Right lobe of liver (tissue), 6 donors: ENCODE measurements around the gene SYTL3. TPM values are rescaled to one million over a fixed set of nuclear protein-coding genes. Genes with fewer than 3 reads are reported as not detected.

Source experiments
- ATAC-seq, 4 donors: fragments of 200-7000 bp; cut with Tn5 transposase; one replicate each; pipeline ENCODE4 v1.9.1; 2020; ENCODE audit warnings: mild to moderate bottlenecking in 4 of 4, moderate library complexity in 4 of 4
- DNase-seq, 3 donors: peaks; one replicate each; pipeline ENCODE4 v3.0.0-alpha.2; 2020
- H3K27ac ChIP-seq, 3 donors: fragments of 200-600 bp; one replicate each; pipeline ENCODE4 v1.8.0; 2022
- H3K27me3 ChIP-seq, 2 donors: fragments of 200-600 bp; one replicate each; pipeline ENCODE4 v1.8.0; 2022
- H3K36me3 ChIP-seq, 4 donors: fragments of 200-600 bp; sonication (generic) in 1 of 4; one replicate each; pipeline versions ENCODE4 v1.5.1 to v1.8.0; 2017 to 2022; ENCODE audit warnings: control low read depth in 1 of 4
- H3K4me1 ChIP-seq, 4 donors: fragments of 200-600 bp; sonication (generic) in 1 of 4; one replicate each; pipeline versions ENCODE4 v1.5.1 to v1.8.0; 2017 to 2022; ENCODE audit warnings: control low read depth in 1 of 4
- H3K4me3 ChIP-seq, 3 donors: fragments of 200-600 bp; one replicate each; pipeline ENCODE4 v1.8.0; 2022
- H3K9me3 ChIP-seq, 4 donors: fragments of 200-600 bp; sonication (generic) in 1 of 4; one replicate each; pipeline versions ENCODE4 v1.5.1 to v1.8.0; 2017 to 2022; ENCODE audit warnings: control low read depth in 1 of 4
- POLR2A ChIP-seq: fragments of 450-650 bp; IDR thresholded peaks from one replicate; pipeline ENCODE4 v1.6.1; 2017; ENCODE audit warnings: antibody characterized with exemption, mild to moderate bottlenecking
- WGBS: methylation state at CpG from one replicate; pipeline ENCODE4 v1.1.6; 2018; ENCODE audit warnings: low coverage, low lambda C conversion rate; ENCODE audit not compliant: insufficient coverage; ENCODE audit errors: missing lambda C conversion rate; 5-methylcytosine and 5-hydroxymethylcytosine counted together
- intact Hi-C, 2 donors: fragments of 100-400 bp; cut with DNase I; formaldehyde crosslinking; loops; one replicate each; pipeline versions ENCODE4 v1.11.2 to v1.14.1; 2022
- total RNA-seq, 6 experiments: library from RNA; depleted of rRNA in 2 of 6; stranded (reverse); fragments of >200 nt in 2 of 6; fragmentation: NEBNext Ultra II Directional in 3 of 6; extraction: Animal tissue kit (Norgen Biotek cat#: 25700) in 3 of 6; gene quantifications; one replicate each; pipeline versions ENCODE4 v1.1.0 to v1.2.4, GENCODE V29; 2016 to 2023
- TF ChIP-seq, protein P1 (sequence below), 4 donors: fragments of 200-600 bp in 3 of 4; fragments of 450-650 bp in 1 of 4; IDR thresholded peaks; one replicate each; pipeline versions ENCODE4 v1.5.1 to v1.8.0; 2016 to 2022; ENCODE audit warnings: antibody characterized with exemption in 4 of 4, mild to moderate bottlenecking in 2 of 4
- donor health status: DM: no; HTN: yes; CAD: no.
- donor health status: DM: no; HTN: no; CAD: no.
- donor health status: DM: no; HTN: no; CAD: no.
- donor health status: DM: no; HTN: yes; CAD: no.
- donor health status: DM: no; HTN: yes; CAD: no.

Gene SYTL3
- total RNA-seq, 6 experiments from 2014 or later, result 0.66 to 1.7 (median 1.0) TPM

- H3K4me3 ChIP-seq, result no peak overlapping the region
- ATAC-seq, result no peak
- TF ChIP-seq, protein P1, sequence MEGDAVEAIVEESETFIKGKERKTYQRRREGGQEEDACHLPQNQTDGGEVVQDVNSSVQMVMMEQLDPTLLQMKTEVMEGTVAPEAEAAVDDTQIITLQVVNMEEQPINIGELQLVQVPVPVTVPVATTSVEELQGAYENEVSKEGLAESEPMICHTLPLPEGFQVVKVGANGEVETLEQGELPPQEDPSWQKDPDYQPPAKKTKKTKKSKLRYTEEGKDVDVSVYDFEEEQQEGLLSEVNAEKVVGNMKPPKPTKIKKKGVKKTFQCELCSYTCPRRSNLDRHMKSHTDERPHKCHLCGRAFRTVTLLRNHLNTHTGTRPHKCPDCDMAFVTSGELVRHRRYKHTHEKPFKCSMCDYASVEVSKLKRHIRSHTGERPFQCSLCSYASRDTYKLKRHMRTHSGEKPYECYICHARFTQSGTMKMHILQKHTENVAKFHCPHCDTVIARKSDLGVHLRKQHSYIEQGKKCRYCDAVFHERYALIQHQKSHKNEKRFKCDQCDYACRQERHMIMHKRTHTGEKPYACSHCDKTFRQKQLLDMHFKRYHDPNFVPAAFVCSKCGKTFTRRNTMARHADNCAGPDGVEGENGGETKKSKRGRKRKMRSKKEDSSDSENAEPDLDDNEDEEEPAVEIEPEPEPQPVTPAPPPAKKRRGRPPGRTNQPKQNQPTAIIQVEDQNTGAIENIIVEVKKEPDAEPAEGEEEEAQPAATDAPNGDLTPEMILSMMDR (IDR thresholded peaks at IDR 0.05), result no peak
- TF ChIP-seq POLR2A, result no peak
- no peaks in the 10 kb centered on the region for H3K9me3 ChIP-seq
- H3K27me3 ChIP-seq, result no peaks in the 10 kb centered on the region
- H3K36me3 ChIP-seq, result no peaks in the 10 kb centered on the region
- no peak overlapping the region for H3K27ac ChIP-seq
- 67% methylated on average over 2 of the region's 9 CpGs for WGBS
- H3K4me1 ChIP-seq, result peaks cover 0 to 10% (median 0%) of the 10 kb centered on the region in 4 donors
- intact Hi-C loops, result no loop called here
- no peak for DNase-seq
Observed at GRCh38 chr6:158751224-158751623, 101.4 kb downstream of the SYTL3 start.

DNA sequence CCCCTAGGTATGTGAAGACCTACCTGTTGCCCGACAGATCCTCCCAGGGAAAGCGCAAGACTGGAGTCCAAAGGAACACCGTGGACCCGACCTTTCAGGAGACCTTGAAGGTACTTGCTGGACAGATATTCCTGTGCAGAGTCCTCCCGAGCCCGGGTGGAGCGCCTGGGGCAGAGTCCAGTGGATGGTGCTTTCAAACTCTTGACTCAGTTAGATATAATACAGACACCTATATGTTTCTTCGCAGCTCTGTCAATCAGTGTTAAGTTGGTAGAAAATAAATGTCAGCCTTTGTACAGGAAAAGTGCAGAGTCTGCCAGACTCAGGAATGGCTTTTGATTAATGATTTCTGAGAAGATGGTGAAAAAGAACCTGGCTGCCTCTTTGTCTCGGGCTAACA, 102.1 kb downstream of the SYTL3 start:
- peak; percentile 41 to 65 (median 47) for ATAC-seq
- TF ChIP-seq POLR2A, result no peak
- TF ChIP-seq, protein P1 (IDR thresholded peaks at IDR 0.05), result no peak
- WGBS, result 49% methylated on average over 9 of the region's 9 CpGs
- no peak overlapping the region for H3K4me3 ChIP-seq
- H3K9me3 ChIP-seq, result no peaks in the 10 kb centered on the region
- H3K27ac ChIP-seq, result no peak overlapping the region
- no peaks in the 10 kb centered on the region for H3K27me3 ChIP-seq
- intact Hi-C loops, result no loop called here
- no peak for DNase-seq
- H3K36me3 ChIP-seq, result no peaks in the 10 kb centered on the region
- peaks cover 0 to 10% (median 0%) of the 10 kb centered on the region in 4 donors for H3K4me1 ChIP-seq

DNA sequence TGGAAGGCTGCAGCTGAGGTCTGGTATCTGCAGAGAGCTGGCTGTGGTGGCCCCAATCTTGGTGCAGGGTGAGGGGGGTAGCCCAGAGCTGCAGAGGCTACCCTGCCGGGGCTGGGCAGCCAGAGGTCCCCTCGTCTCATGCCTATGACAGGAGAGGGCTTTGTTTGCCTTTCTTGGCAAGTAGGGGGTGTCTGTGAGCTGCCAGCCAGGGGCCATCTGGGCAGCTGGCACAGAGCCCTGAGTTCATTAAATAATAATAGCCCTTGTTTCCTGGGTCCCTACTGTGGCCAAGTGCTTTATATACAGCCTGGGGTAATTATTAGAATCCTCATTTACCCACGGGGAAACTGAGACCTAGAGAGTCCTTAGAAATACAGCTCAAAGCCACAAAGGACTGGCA, 102.8 kb downstream of the SYTL3 start:
- TF ChIP-seq POLR2A, result no peak
- TF ChIP-seq, protein P1 (IDR thresholded peaks at IDR 0.05), result peak in 1 of 4 donors; percentile 11
- no peaks in the 10 kb centered on the region for H3K27me3 ChIP-seq
- H3K27ac ChIP-seq, result no peak overlapping the region
- no peaks in the 10 kb centered on the region for H3K36me3 ChIP-seq
- no peak overlapping the region for H3K4me3 ChIP-seq
- no peaks in the 10 kb centered on the region for H3K9me3 ChIP-seq
- DNase-seq, result no peak
- whole genome bisulfite sequencing, result 20% methylated on average over 3 of the region's 3 CpGs
- intact Hi-C loops, result no loop called here
- H3K4me1 ChIP-seq, result peaks cover 0 to 10% (median 0%) of the 10 kb centered on the region in 4 donors
- peak in 2 of 4 donors; percentile 27 to 33 for ATAC-seq

- WGBS, result 94% methylated on average over 8 of the region's 9 CpGs
- Histone ChIP-seq H3K4me1 (peaks cover 0 to 10% (median 0%) of the 10 kb centered on the region in 4 donors), H3K9me3 (no peaks in the 10 kb centered on the region), H3K36me3 (no peaks in the 10 kb centered on the region), H3K27ac (no peak overlapping the region), H3K27me3 (no peaks in the 10 kb centered on the region), H3K4me3 (no peak overlapping the region)
- DNase-seq (no peak), ATAC-seq (no peak)
- no peak for TF ChIP-seq POLR2A
- TF ChIP-seq, protein P1 (IDR thresholded peaks at IDR 0.05), result no peak
- intact Hi-C loops, result no loop called here
Observed at GRCh38 chr6:158753811-158754210, 104.0 kb downstream of the SYTL3 start.

GRCh38 chr6:158754738-158755137, 104.9 kb downstream of the SYTL3 start:
- WGBS, result 79% methylated on average over 11 of the region's 11 CpGs

More at GRCh38 chr6:158754738-158755137, 104.9 kb downstream of the SYTL3 start:
- ATAC-seq (no peak), DNase-seq (no peak)
- Histone ChIP-seq H3K9me3 (no peaks in the 10 kb centered on the region), H3K36me3 (no peaks in the 10 kb centered on the region), H3K4me1 (peaks cover 0 to 10% (median 0%) of the 10 kb centered on the region in 4 donors), H3K4me3 (no peak overlapping the region), H3K27ac (no peak overlapping the region), H3K27me3 (no peaks in the 10 kb centered on the region)
- no peak for TF ChIP-seq POLR2A
- TF ChIP-seq, protein P1 (IDR thresholded peaks at IDR 0.05), result no peak
- intact Hi-C loops, result no loop called here
